Uterus (tissue), 2 donors: Measurements from ENCODE around the gene APPBP2.

Source experiments
- POLR2A ChIP-seq, 2 donors: fragments of 450-650 bp; IDR thresholded peaks; one replicate each; pipeline ENCODE4 v1.6.1; 2016; ENCODE audit warnings: antibody characterized with exemption in 2 of 2, mild to moderate bottlenecking in 1 of 2, moderate library complexity in 1 of 2
- TF ChIP-seq, protein P1 (sequence below), 4 experiments: fragments of 200-600 bp in 2 of 4; fragments of 450-650 bp in 2 of 4; sonication (generic) in 2 of 4; IDR thresholded peaks; one replicate each; pipeline ENCODE4 v1.5.1; 2016 to 2019; ENCODE audit warnings: antibody characterized with exemption in 4 of 4, mild to moderate bottlenecking in 2 of 4, moderate library complexity in 1 of 4

DNA sequence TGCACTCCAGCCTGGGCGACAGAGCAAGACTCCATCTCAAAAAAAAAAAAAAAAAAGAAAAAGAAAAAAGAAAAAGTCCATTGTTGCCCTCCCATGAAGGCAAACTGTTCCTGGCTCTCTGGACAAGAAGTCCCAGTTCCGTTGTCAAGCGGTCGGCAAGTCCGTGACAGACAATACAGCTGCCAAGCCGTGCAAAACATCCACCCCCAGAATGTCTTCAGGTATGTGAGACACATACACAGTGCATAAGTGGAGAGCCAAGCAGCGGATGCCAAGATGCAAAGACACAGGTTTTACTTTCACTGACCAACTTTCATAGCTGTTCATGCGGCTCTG is 33.6 kb upstream of the APPBP2 start:
- no peak for TF ChIP-seq POLR2A (IDR thresholded peaks at IDR 0.05)
- TF ChIP-seq, protein P1, sequence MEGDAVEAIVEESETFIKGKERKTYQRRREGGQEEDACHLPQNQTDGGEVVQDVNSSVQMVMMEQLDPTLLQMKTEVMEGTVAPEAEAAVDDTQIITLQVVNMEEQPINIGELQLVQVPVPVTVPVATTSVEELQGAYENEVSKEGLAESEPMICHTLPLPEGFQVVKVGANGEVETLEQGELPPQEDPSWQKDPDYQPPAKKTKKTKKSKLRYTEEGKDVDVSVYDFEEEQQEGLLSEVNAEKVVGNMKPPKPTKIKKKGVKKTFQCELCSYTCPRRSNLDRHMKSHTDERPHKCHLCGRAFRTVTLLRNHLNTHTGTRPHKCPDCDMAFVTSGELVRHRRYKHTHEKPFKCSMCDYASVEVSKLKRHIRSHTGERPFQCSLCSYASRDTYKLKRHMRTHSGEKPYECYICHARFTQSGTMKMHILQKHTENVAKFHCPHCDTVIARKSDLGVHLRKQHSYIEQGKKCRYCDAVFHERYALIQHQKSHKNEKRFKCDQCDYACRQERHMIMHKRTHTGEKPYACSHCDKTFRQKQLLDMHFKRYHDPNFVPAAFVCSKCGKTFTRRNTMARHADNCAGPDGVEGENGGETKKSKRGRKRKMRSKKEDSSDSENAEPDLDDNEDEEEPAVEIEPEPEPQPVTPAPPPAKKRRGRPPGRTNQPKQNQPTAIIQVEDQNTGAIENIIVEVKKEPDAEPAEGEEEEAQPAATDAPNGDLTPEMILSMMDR (IDR thresholded peaks at IDR 0.05) = no peak
